ENCODE results near the gene RAB10.

- TF ChIP-seq, protein P1, sequence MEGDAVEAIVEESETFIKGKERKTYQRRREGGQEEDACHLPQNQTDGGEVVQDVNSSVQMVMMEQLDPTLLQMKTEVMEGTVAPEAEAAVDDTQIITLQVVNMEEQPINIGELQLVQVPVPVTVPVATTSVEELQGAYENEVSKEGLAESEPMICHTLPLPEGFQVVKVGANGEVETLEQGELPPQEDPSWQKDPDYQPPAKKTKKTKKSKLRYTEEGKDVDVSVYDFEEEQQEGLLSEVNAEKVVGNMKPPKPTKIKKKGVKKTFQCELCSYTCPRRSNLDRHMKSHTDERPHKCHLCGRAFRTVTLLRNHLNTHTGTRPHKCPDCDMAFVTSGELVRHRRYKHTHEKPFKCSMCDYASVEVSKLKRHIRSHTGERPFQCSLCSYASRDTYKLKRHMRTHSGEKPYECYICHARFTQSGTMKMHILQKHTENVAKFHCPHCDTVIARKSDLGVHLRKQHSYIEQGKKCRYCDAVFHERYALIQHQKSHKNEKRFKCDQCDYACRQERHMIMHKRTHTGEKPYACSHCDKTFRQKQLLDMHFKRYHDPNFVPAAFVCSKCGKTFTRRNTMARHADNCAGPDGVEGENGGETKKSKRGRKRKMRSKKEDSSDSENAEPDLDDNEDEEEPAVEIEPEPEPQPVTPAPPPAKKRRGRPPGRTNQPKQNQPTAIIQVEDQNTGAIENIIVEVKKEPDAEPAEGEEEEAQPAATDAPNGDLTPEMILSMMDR (conservative IDR thresholded peaks at IDR 0.05) = no peak
- TF ChIP-seq ZFX (IDR thresholded peaks at IDR 0.05) = no peak
Measured at GRCh38 chr2:26067186-26067974, 33.5 kb downstream of the RAB10 start.

Data from C4-2B (cell line).